ENCODE measurements around the gene AKAP4.

DNA sequence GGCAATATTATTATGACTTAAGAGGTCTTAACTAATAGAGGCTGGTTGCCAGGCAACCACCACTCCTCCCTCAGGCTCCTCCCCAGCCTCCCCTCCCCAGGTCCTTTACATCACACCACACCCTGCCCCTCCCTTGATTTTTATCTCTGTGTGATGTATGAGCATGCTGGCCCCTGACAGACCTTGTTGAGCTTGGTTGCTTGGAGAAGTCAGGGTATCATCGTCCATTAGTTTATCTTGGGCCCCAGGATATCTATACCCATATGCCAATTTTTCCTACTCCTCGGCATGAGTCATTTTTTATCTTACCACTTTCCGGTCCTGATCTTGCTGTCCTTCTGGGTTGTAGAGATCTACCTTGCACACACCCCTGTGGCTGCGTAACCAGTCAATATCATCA lies 2.5 kb downstream of the AKAP4 start:
- TF ChIP-seq CTCF (IDR thresholded peaks at IDR 0.05): no peak
- no peak for TF ChIP-seq POLR2A (IDR thresholded peaks at IDR 0.05)
- TF ChIP-seq POLR2AphosphoS5 (IDR thresholded peaks at IDR 0.05): no peak

Data from prostate gland (tissue), 2 donors.